GM21723 (cell line): ENCODE results near the gene PRR36.
"Not testable (repeated sequence)": the region's sequence is repeated elsewhere in the genome, so short reads cannot be mapped to it uniquely, and the experiment has no call there.

Experiments
- ATAC-seq: cut with Tn5 transposase; IDR thresholded peaks from one replicate; pipeline ENCODE4 v1.9.1; 2021; ENCODE audit warnings: mild to moderate bottlenecking, moderate library complexity; ENCODE audit not compliant: unreplicated experiment

Gene PRR36

DNA sequence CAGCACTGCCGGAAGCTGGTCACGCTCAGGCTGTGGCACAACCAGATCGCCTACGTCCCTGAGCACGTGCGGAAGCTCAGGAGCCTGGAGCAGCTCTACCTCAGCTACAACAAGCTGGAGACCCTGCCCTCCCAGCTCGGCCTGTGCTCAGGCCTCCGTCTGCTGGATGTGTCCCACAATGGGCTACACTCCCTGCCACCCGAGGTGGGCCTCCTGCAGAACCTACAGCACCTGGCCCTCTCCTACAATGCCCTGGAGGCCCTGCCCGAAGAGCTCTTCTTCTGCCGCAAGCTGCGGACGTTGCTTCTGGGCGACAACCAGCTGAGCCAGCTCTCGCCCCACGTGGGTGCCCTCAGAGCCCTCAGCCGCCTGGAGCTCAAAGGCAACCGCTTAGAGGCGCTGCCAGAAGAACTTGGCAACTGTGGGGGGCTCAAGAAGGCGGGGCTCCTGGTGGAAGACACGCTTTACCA is 26.2 kb upstream of the PRR36 start:
- ATAC-seq, result no peak

- ATAC-seq, result no peak
Measured at GRCh38 chr19:7899751-7900378, 25.7 kb upstream of the PRR36 start.

- ATAC-seq, result no peak
Measured at GRCh38 chr19:7898967-7899366, 24.8 kb upstream of the PRR36 start.

- no peak for ATAC-seq
Measured at GRCh38 chr19:7897292-7897691, 23.1 kb upstream of the PRR36 start.

GRCh38 chr19:7895565-7895964 is 21.4 kb upstream of the PRR36 start:
- ATAC-seq, result no peak

DNA sequence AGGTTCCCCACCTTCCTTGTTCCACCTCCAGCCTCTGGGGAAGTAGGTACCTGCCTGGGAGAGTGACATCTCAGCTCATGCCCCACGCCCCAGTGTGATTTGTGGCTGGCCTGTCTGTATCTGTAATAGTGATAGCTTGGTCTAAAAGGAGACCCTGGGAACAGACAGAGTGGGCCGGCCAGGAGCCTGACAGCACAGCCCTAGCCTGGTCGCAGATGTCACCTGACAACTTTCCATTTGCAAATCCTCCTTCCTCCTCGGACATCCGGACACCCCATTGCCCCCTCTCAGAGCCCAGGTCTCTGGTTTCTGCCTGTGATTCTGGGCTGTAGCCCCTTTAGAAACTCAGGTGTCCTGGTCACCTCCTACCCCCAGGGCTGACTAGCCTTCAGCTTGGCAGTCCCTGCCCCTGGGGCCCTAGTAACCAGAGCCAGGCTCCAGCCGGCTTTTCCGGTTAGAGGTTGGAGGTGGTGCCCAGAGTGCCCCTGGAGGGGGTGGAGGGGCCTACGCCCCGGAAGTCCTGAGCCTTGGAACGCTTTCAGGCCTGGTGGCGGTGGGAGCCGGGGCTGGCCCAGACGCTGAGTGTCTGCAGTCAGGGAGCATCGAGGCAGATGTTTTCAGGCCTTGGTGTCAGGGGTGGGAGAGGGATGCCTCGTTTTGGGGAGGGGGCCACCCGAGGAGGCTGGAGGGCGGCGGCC is 20.6 kb upstream of the PRR36 start:
- no peak for ATAC-seq

DNA sequence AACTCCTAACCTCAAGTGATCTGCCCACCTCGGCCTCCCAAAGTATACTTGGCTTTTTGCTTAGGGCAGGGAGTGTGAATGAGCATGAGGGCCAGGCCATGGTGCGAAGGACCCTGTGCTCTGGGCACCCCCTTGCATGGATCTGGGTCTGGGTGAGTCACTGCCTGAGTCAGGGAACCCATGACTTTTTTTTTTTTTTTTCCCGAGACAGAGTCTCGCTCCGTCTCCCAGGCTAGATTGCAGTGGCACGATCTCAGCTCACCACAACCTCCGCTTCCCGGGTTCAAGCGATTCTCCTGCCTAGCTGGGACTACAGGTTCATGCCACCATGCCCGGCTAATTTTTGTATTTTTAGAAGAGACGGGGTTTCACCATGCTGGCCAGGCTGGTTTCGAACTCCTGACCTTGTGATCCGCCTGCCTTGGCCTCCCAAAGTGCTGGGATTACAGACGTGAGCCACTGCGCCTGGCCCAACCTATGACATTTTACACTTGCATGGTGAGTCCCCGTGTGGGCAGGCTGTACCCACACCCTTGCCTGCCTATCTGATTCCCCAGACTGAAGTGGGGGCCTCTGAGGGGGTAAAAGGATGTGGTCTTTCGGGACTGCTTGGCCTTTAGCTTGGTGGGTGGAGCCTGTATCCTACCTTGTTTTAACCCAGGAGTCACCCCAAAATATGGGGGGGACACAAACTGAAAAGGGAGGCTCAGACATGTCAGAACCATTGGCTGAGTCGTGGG is 19.3 kb upstream of the PRR36 start:
- ATAC-seq, result not testable (repeated sequence)

GRCh38 chr19:7888826-7889217 is 14.6 kb upstream of the PRR36 start:
- ATAC-seq, result no peak

DNA sequence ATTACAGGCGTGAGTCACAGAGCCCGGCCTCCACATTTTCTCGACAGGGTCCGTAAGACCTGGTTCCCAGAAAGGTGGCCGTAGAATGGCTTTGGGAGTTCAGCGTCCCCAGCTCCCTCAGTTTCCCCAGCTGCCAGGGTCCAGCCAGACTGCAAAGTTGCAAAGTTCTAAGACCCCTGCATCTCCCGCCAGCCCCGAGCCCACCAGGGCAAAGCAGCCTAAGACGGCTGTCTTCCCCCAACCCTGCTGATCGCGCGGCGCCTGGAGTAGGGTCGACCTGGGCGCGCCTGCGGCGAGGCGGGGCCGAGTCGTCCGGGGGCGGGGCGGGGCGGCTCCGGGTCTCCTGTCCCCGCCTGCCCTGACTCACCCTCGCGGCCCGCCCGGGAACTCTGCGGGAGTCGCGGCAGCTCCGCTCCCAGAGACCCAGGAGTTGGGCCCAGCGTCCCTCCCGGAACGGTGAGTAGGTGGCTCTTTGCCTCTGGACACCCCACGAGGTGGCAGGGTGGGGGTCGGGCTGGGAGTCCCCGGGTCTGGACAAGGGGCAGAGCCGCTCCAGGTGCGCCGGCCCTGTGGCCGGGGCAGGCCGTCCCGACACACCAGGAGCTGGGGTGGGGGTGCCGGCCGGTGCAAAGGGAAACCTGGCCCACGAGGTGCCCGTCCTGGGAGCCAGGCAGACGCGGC is 14.1 kb upstream of the PRR36 start, which contains the start of gene LRRC8E:
TSS of gene LRRC8E (plus strand) at position 366 of the 681 bp plus-strand sequence. CDS start 7,094 bp downstream, outside the sequence.
- ATAC-seq, result no peak

- ATAC-seq, result no peak
Measured at GRCh38 chr19:7887408-7888144, 13.4 kb upstream of the PRR36 start.

DNA sequence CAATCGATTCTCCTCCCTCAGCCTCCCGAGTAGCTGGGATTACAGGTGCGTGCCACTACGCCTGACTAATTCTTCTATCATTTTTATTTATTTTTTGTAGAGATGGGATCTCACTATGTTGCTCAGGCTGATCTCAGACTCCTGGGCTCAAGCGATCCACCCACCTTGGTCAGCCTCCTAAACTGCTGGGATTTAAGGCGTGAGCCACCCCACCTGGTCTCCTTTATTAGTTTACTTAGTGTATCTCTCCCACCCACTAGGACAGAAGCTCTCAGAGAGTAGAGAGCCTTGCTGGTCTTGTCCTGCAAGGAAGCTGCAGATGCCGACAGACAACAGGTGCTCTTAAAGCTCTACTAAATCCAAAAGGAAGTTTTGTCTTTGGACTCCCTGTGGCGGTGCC is 11.6 kb upstream of the PRR36 start:
- no peak for ATAC-seq

GRCh38 chr19:7883796-7884570 is 9.8 kb upstream of the PRR36 start:
- no peak for ATAC-seq

DNA sequence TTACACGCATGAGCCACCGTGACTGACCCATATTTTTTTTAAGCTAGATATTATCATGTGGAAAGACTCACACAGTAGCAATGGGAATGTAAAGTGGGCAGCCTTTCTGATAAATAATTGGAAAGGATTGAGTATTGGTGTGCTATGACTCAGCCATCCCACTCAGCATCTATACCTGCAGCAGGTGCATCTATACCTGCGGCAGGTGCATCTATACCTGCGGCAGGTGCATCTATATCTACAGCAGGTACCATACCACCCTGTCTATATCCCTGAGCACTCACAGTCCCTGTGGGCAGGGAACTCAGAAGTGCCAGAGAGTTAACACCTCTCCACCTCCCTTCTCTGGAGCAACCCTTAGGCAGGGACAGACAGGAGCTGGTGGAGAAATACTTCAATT is 8.9 kb upstream of the PRR36 start:
- no peak for ATAC-seq

DNA sequence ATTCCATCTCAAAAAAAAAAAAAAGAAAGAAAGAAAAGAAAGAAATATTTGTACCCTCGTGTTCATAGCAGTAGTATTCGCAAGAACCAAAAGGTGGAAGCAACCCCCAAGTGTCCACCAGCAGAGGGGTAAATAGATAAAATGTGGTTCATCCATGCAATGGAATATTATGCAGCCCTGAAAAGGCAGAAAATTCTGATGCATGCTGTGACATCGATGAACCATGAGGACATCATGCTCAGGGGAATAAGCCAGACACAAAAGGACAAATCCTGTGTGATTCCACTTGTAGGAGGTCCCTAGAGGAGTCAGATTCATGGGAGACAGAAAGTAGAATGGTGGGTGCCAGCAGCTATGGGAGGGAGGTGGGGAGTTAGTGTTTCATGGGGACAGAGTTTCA is 7.7 kb upstream of the PRR36 start:
- no peak for ATAC-seq

DNA sequence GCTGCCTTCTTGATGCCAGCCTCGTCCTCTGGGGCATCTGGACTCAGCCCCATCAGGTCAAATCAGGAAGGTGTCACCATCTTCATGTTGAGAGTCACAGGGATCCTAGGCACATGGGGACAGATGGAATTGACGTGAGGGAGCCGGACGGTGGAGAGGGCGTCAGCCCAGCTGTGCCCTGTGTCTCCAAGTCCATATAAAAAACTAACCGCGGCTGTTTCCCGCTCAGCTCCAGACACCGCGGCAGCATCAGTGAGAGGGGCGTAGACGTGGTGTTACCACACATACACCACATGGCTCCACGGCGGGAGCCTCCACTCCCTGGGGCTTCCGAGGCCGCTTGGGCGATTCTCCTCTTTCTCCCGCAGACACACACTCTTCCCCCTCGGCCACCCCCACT is 5.6 kb upstream of the PRR36 start:
- ATAC-seq, result no peak

DNA sequence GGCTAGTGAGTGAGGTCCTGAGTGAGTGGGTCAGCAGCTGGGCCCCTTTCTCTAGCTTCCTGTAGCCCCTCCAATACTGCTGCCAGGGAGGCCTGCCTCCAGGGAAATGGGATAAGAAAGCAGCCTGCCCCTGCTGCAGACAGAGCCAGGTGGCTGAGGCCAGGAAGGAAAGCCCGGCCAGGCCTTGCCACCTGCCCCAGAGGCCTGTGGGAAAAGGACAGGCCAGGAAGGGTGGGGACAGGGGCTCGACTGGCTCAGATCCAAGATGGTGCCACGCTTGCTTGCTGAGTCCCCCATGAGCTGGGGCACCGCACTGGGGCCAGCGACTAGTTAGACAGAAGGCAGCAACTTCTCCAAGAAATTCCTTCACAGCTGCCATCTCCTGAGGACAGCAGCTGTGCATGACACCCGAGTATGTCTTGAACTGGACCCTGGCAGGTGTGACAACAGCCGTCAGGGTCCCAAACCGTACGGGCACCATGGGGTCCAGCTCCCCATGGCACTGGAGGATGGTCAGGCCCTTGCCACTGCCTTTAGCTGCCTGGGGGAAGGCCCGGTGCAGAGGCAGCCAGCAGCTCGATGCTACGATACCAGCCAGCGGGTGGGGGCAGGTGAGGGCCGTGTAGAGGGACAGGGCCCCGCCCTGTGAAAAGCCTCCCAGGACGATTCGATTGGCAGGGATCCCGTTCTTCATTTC is 5.1 kb upstream of the PRR36 start:
- ATAC-seq, result no peak

- ATAC-seq, result no peak
Measured at GRCh38 chr19:7877249-7877836, 3.2 kb upstream of the PRR36 start.

DNA sequence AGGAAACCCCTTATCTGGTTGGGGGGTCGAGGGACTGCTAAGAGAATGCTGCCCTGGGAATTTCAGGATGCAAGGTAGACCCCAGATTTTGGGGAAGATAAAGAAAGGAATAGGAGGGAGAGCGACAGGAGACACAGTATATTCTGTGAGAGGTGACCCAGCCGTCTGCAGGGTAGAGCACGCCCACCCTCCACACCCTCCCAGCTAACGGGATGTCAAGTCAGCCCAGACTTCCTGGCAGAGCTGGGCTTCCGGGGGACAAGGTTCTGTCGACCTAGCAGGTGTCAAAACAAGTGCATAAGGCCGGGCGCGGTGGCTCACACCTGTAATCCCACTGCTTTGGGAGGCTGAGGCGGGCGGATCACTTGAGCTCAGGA is 695 bp upstream of the PRR36 start:
- ATAC-seq, result no peak
